H1 (cell line): ENCODE data around the gene CNOT6. TPM values are rescaled to one million over a fixed set of nuclear protein-coding genes. Genes with fewer than 3 reads are reported as not detected.

Source experiments
- CTCF ChIA-PET: fragments of 300-600 bp; sonication (Branson Sonifier 250); formaldehyde crosslinking; loops from one replicate; lab custom pipeline; 2021; ENCODE audit not compliant: partially characterized antibody; lab: Charles Lee
- POLR2A ChIA-PET: fragments of 300-600 bp; sonication (Branson Sonifier 250); formaldehyde crosslinking; loops from one replicate; lab custom pipeline; 2021; ENCODE audit warnings: inconsistent platforms; ENCODE audit not compliant: partially characterized antibody; lab: Charles Lee
- DNase-seq, 2 experiments: peaks; one replicate each; pipeline versions ENCODE4 v3.0.0 to v3.0.0-alpha.2; 2010 to 2022; ENCODE audit warnings: low spot score in 2 of 2, low read depth in 1 of 2, mixed read lengths in 1 of 2
- FAIRE-seq: peaks from 2 replicates; lab custom pipeline; 2011; peaks lifted over from hg19 to GRCh38; lab: Jason Lieb, UNC
- H2AFZ ChIP-seq: 2 replicates; pipeline ENCODE4 v1.8.1; 2012; ENCODE audit warnings: low read length, inconsistent platforms
- H2AK5ac ChIP-seq: 2 replicates; pipeline ENCODE4 v1.6.1; 2013; ENCODE audit warnings: low read depth, low read length
- H2BK120ac ChIP-seq: replicated peaks from 2 replicates; pipeline ENCODE3; 2013; ENCODE audit warnings: low read depth, low read length, inconsistent platforms
- H2BK12ac ChIP-seq: 2 replicates; pipeline ENCODE4 v1.6.1; 2013; ENCODE audit warnings: low read depth, low read length
- H2BK15ac ChIP-seq: 2 replicates; pipeline ENCODE4 v1.6.1; 2013; ENCODE audit warnings: low read length
- H2BK20ac ChIP-seq: 2 replicates; pipeline ENCODE4 v1.6.1; 2013; ENCODE audit warnings: low read length
- H2BK5ac ChIP-seq: 2 replicates; pipeline ENCODE4 v1.6.1; 2013; ENCODE audit warnings: low read depth, low read length
- H3K14ac ChIP-seq: 2 replicates; pipeline ENCODE4 v1.6.1; 2013; ENCODE audit warnings: inconsistent platforms; ENCODE audit not compliant: insufficient read length
- H3K18ac ChIP-seq: 2 replicates; pipeline ENCODE4 v1.6.1; 2013; ENCODE audit warnings: low read length; ENCODE audit errors: extremely low read depth
- H3K23ac ChIP-seq: 2 replicates; pipeline ENCODE4 v1.6.1; 2013; ENCODE audit warnings: inconsistent platforms; ENCODE audit not compliant: insufficient read length
- H3K23me2 ChIP-seq: 2 replicates; pipeline ENCODE4 v1.6.1; 2013; ENCODE audit warnings: low read depth, low read length
- H3K27ac ChIP-seq: 2 replicates; pipeline ENCODE4 v1.6.1; 2011; ENCODE audit warnings: low read depth, low read length, inconsistent platforms
- H3K27me3 ChIP-seq, 4 experiments: replicated peaks in 1 of 4; 1 replicate in 1 of 4; 2 replicates in 3 of 4; pipeline versions ENCODE4 v1.6.1 to v1.8.1; 2011 to 2013; ENCODE audit warnings: low read length in 3 of 4, mild to moderate bottlenecking in 3 of 4, inconsistent platforms in 2 of 4, mixed read lengths in 2 of 4, moderate library complexity in 1 of 4; ENCODE audit not compliant: control insufficient read depth in 3 of 4, insufficient read depth in 3 of 4; ENCODE audit errors: extremely low read depth in 1 of 4
- H3K36me3 ChIP-seq, 4 experiments: 2 replicates each; pipeline versions ENCODE4 v1.6.1 to v1.8.1; 2011 to 2013; ENCODE audit warnings: mild to moderate bottlenecking in 4 of 4, low read length in 3 of 4, moderate library complexity in 2 of 4, control low read depth in 1 of 4, inconsistent platforms in 1 of 4; ENCODE audit not compliant: insufficient read depth in 4 of 4, control insufficient read depth in 2 of 4
- H3K4ac ChIP-seq: replicated peaks from 2 replicates; pipeline ENCODE3; 2013; ENCODE audit warnings: low read length, low read depth, mixed read lengths, inconsistent platforms; ENCODE audit not compliant: insufficient read length
- H3K4me1 ChIP-seq, 4 experiments: replicated peaks in 1 of 4; 1 replicate in 1 of 4; 2 replicates in 3 of 4; pipeline versions ENCODE4 v1.6.1 to v1.8.1; 2011 to 2013; ENCODE audit warnings: low read length in 3 of 4, inconsistent platforms in 2 of 4, mixed read lengths in 1 of 4; ENCODE audit not compliant: insufficient read depth in 4 of 4, control insufficient read depth in 3 of 4
- H3K4me2 ChIP-seq, 2 experiments: 2 replicates each; pipeline versions ENCODE4 v1.6.1 to v1.8.1; 2011 to 2013; ENCODE audit warnings: low read depth in 2 of 2, low read length in 2 of 2, control low read depth in 1 of 2, inconsistent platforms in 1 of 2, mild to moderate bottlenecking in 1 of 2; ENCODE audit not compliant: insufficient read depth in 1 of 2
- H3K4me3 ChIP-seq, 4 experiments: fragments of 200-600, 300-600 bp in 1 of 4; sonication (generic), shearing (Covaris generic), sonication (Bioruptor Twin) in 1 of 4; 2 replicates each; pipeline versions ENCODE4 v1.5.1 to v1.8.1; 2011 to 2016; ENCODE audit warnings: low read length in 4 of 4, low read depth in 3 of 4, control low read depth in 2 of 4, inconsistent platforms in 2 of 4, mild to moderate bottlenecking in 2 of 4, mixed read lengths in 1 of 4, moderate library complexity in 1 of 4; ENCODE audit not compliant: insufficient read depth in 2 of 4; ENCODE audit errors: extremely low read depth in 1 of 4
- H3K56ac ChIP-seq: replicated peaks from 2 replicates; pipeline ENCODE3; 2013; ENCODE audit warnings: low read depth, mild to moderate bottlenecking, mixed read lengths, low read length, inconsistent platforms; ENCODE audit not compliant: insufficient read length
- H3K79me1 ChIP-seq: 2 replicates; pipeline ENCODE4 v1.6.1; 2013; ENCODE audit warnings: low read depth, low read length, control low read depth
- H3K79me2 ChIP-seq, 2 experiments: 2 replicates each; pipeline versions ENCODE4 v1.6.1 to v1.8.1; 2012 to 2013; ENCODE audit warnings: low read length in 2 of 2, mild to moderate bottlenecking in 2 of 2, inconsistent platforms in 1 of 2; ENCODE audit not compliant: insufficient read depth in 2 of 2, control insufficient read depth in 1 of 2
- H3K9ac ChIP-seq, 4 experiments: replicated peaks in 1 of 4; 1 replicate in 1 of 4; 2 replicates in 3 of 4; pipeline versions ENCODE4 v1.6.1 to v1.8.1; 2011 to 2013; ENCODE audit warnings: low read depth in 3 of 4, low read length in 3 of 4, control low read depth in 2 of 4, mild to moderate bottlenecking in 2 of 4, moderate library complexity in 2 of 4, inconsistent platforms in 1 of 4; ENCODE audit errors: extremely low read depth in 1 of 4
- H3K9me3 ChIP-seq, 2 experiments: 2 replicates each; pipeline versions ENCODE4 v1.6.1 to v1.8.1; 2012 to 2013; ENCODE audit warnings: mild to moderate bottlenecking in 2 of 2, moderate library complexity in 2 of 2, control low read depth in 1 of 2, inconsistent platforms in 1 of 2, low read depth in 1 of 2, low read length in 1 of 2, mixed read lengths in 1 of 2; ENCODE audit not compliant: insufficient read depth in 2 of 2
- H4K20me1 ChIP-seq, 2 experiments: replicated peaks in 1 of 2; 2 replicates each; pipeline versions ENCODE3 to v1.8.1; 2011 to 2013; ENCODE audit warnings: inconsistent platforms in 2 of 2, low read length in 2 of 2, mild to moderate bottlenecking in 1 of 2; ENCODE audit not compliant: insufficient read depth in 2 of 2, control insufficient read depth in 1 of 2
- H4K5ac ChIP-seq: 2 replicates; pipeline ENCODE4 v1.6.1; 2013; ENCODE audit warnings: low read length, low read depth, mixed read lengths, inconsistent platforms; ENCODE audit not compliant: insufficient read length
- H4K8ac ChIP-seq: 2 replicates; pipeline ENCODE4 v1.8.0; 2013; ENCODE audit warnings: mild to moderate bottlenecking, moderate library complexity, low read length, inconsistent platforms; ENCODE audit not compliant: insufficient read depth; ENCODE audit errors: extremely low read depth
- H4K91ac ChIP-seq: replicated peaks from 2 replicates; pipeline ENCODE3; 2013; ENCODE audit warnings: low read length, mixed read lengths, inconsistent platforms; ENCODE audit not compliant: insufficient read length
- BACH1 ChIP-seq: IDR thresholded peaks from 2 replicates; pipeline ENCODE4 v1.6.1; 2012; ENCODE audit warnings: low read length, improper control_type of control experiment
- RFX5 ChIP-seq: IDR thresholded peaks from 2 replicates; pipeline ENCODE4 v1.6.1; 2011; ENCODE audit warnings: low read depth, low read length, improper control_type of control experiment, borderline replicate concordance
- TAF1 ChIP-seq: IDR thresholded peaks from 2 replicates; pipeline ENCODE4 v1.6.1; 2011; ENCODE audit warnings: mild to moderate bottlenecking, low read depth, low read length
- TCF12 ChIP-seq: IDR thresholded peaks from 2 replicates; pipeline ENCODE4 v1.6.1; 2011; ENCODE audit warnings: low read depth, mild to moderate bottlenecking, low read length
- WGBS, 2 experiments: shearing (Covaris generic) in 1 of 2; methylation state at CpG; one replicate each; pipeline versions ENCODE4 v1.1.6 to v1.1.7; 2013 to 2015; ENCODE audit warnings: low lambda C conversion rate in 2 of 2, mixed read lengths in 2 of 2, inconsistent platforms in 1 of 2, low coverage in 1 of 2, missing lambda C conversion rate in 1 of 2; ENCODE audit not compliant: insufficient replicate concordance in 2 of 2, insufficient coverage in 1 of 2, insufficient read length in 1 of 2; ENCODE audit errors: extremely low coverage in 1 of 2, missing lambda C conversion rate in 1 of 2; 5-methylcytosine and 5-hydroxymethylcytosine counted together
- polyA plus RNA-seq, 7 experiments: library from polyadenylated mRNA; depleted of rRNA in 3 of 7; stranded (reverse) in 5 of 7; unstranded in 2 of 7; fragments of >200 nt in 5 of 7; fragments of 200-250 nt in 2 of 7; gene quantifications; 1 replicate in 5 of 7; 2 replicates in 1 of 7; 4 replicates in 1 of 7; pipeline versions ENCODE4 v1.2.1 to v1.2.3, GENCODE V29; 2011 to 2013; ENCODE audit warnings: missing spikeins in 2 of 7, mixed read lengths in 2 of 7
- total RNA-seq: library from RNA; stranded (reverse); fragmentation: NEBNext Ultra II Directional; extraction: Animal tissue kit (Norgen Biotek cat#: 25700); gene quantifications from 2 replicates; pipeline ENCODE4 v1.2.1, GENCODE V29; 2021

The CNOT6 gene
- total and polyA plus RNA-seq, 2 of the 8 experiments (the other 6 are each of a cell fraction or from before 2014, with no cell fraction given): 10.7 to 45.4 TPM

DNA sequence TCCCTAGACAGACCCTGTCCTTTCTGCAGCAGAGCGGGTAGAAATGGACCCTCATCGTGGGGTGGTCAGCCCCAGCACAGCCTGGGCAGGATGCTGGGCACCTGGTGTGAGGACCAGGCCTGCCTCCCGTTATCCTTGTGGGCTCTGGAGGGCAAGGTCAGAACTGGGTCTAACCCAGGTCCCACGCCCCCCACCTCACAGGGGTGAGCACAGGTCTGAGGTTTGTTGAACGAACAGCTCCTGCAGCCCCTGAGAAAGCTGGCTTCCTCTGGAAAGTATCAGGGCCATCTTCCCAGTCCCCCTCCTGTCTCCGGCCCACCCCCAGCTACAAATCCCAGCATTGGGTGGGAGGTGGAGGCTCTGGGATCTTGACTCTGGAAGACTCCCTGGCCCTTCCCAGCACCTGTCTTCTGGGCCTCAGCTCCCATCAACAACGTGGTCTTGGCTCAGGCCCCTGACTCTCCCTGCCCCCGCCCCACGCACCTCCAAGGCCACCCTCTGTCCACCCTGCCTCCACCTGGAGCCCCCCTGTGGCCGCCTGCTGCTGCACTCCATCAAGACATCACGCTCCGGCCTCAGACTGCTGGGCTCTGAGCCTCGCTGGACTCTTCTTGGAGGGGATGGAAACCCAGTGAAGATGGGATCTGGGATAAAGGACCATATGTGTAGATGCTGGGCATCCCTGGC is 30.1 kb upstream of the CNOT6 start:
- H3K23ac ChIP-seq: no peak overlapping the region

More for the DNA sequence above, 30.1 kb upstream of the CNOT6 start:
- Histone ChIP-seq H3K18ac (no peak overlapping the region), H3K56ac (no peak overlapping the region), H3K36me3 (no peaks in the 10 kb centered on the region; a peak in 1 of 8 replicates), H4K8ac (peak overlapping the region; percentile 38; the same call in 1 of the 2 replicates), H3K27me3 (no peaks in the 10 kb centered on the region), H4K20me1 (no peaks in the 10 kb centered on the region), H3K23me2 (no peaks in the 10 kb centered on the region), H3K14ac (no peak overlapping the region), H2AFZ (no peak overlapping the region), H3K79me2 (no peaks in the 10 kb centered on the region), H3K4me1 (no peaks in the 10 kb centered on the region), H2BK12ac (no peak overlapping the region), H2BK120ac (no peak overlapping the region), H3K79me1 (no peaks in the 10 kb centered on the region), H4K5ac (no peak overlapping the region), H2AK5ac (no peak overlapping the region), H3K9me3 (peaks cover 10 to 33% of the 10 kb centered on the region in 2 experiments; a peak in 3 of 4 replicates), H2BK15ac (no peak overlapping the region), H3K4me3 (no peak overlapping the region), H3K4me2 (no peak overlapping the region), H2BK5ac (no peak overlapping the region), H4K91ac (no peak overlapping the region), H2BK20ac (no peak overlapping the region), H3K4ac (no peak overlapping the region), H3K27ac (no peak overlapping the region), H3K9ac (no peak overlapping the region)
- WGBS, 2 experiments: 78% methylated on average over 8 of the region's 13 CpGs; no CpG with 5 or more reads in 1 of the 2 experiments
- ChIA-PET CTCF (interaction anchor here (0.6 to 2.3 kb wide), 6 partner anchors 10 to 135 kb away, joined by 3 to 4 read pairs (median 3); no protein-coding TSS in a partner anchor), POLR2A (no interaction called here)
- FAIRE-seq: no peak
- DNase-seq: no peak
- TF ChIP-seq TAF1 (no peak), RFX5 (no peak), TCF12 (no peak), BACH1 (no peak)
- TF ChIP-seq, all 59 proteins: peak for 0
